Astrocyte (in vitro differentiated cells and primary cell): Measurements from ENCODE around the gene KCTD18. TPM values are rescaled to one million over a fixed set of nuclear protein-coding genes. Genes with fewer than 3 reads are reported as not detected.
A peak's percentile ranks its signal among the peaks of the same experiment; 100 is the strongest.

Source experiments
- DNase-seq: peaks from one replicate; pipeline ENCODE4 v3.0.0-alpha.2; 2010; ENCODE audit warnings: low read depth
- FAIRE-seq: peaks from 2 replicates; lab custom pipeline; 2011; peaks lifted over from hg19 to GRCh38; lab: Jason Lieb, UNC
- H2AFZ ChIP-seq: 2 replicates; pipeline ENCODE4 v1.6.0; 2012; ENCODE audit warnings: low read depth, low read length, inconsistent platforms
- H3K27ac ChIP-seq: 2 replicates; pipeline ENCODE4 v1.5.1; 2011; ENCODE audit warnings: low read depth, low read length, inconsistent platforms
- H3K27me3 ChIP-seq: 2 replicates; pipeline ENCODE4 v1.6.0; 2011; ENCODE audit warnings: low read length, inconsistent platforms; ENCODE audit not compliant: insufficient read depth
- H3K36me3 ChIP-seq: 2 replicates; pipeline ENCODE4 v1.5.1; 2011; ENCODE audit warnings: low read length, inconsistent platforms; ENCODE audit not compliant: insufficient read depth
- H3K4me1 ChIP-seq: 2 replicates; pipeline ENCODE4 v1.5.1; 2011; ENCODE audit warnings: low read length, inconsistent platforms; ENCODE audit not compliant: insufficient read depth
- H3K4me2 ChIP-seq: 2 replicates; pipeline ENCODE4 v1.6.0; 2012; ENCODE audit warnings: low read length, inconsistent platforms
- H3K4me3 ChIP-seq: 2 replicates; pipeline ENCODE4 v1.5.1; 2011; ENCODE audit warnings: low read depth, mild to moderate bottlenecking, low read length, inconsistent platforms; ENCODE audit not compliant: insufficient read depth
- H3K79me2 ChIP-seq: 2 replicates; pipeline ENCODE4 v1.6.0; 2012; ENCODE audit warnings: mild to moderate bottlenecking, low read length, inconsistent platforms; ENCODE audit not compliant: insufficient read depth
- H3K9ac ChIP-seq: 2 replicates; pipeline ENCODE4 v1.6.0; 2012; ENCODE audit warnings: mild to moderate bottlenecking, low read length, inconsistent platforms
- H3K9me3 ChIP-seq: 2 replicates; pipeline ENCODE4 v1.5.1; 2012; ENCODE audit warnings: low read depth, mild to moderate bottlenecking, low read length, inconsistent platforms; ENCODE audit not compliant: insufficient read depth
- H4K20me1 ChIP-seq: 2 replicates; pipeline ENCODE4 v1.6.0; 2012; ENCODE audit warnings: low read length, inconsistent platforms; ENCODE audit not compliant: insufficient read depth
- H3K27ac Mint-ChIP-seq: one replicate; pipeline ENCODE4 v1.8.0; 2021; ENCODE audit warnings: mild to moderate bottlenecking, mixed read lengths; ENCODE audit not compliant: unreplicated experiment
- H3K27me3 Mint-ChIP-seq: one replicate; pipeline ENCODE4 v1.8.0; 2021; ENCODE audit warnings: low read depth, mixed read lengths; ENCODE audit not compliant: unreplicated experiment
- H3K36me3 Mint-ChIP-seq: one replicate; pipeline ENCODE4 v1.8.0; 2021; ENCODE audit warnings: low read depth, mixed read lengths; ENCODE audit not compliant: unreplicated experiment
- H3K4me1 Mint-ChIP-seq: one replicate; pipeline ENCODE4 v1.8.0; 2021; ENCODE audit warnings: low read depth, mixed read lengths; ENCODE audit not compliant: unreplicated experiment
- H3K4me3 Mint-ChIP-seq: one replicate; pipeline ENCODE4 v1.8.0; 2021; ENCODE audit warnings: mild to moderate bottlenecking, moderate library complexity, mixed read lengths; ENCODE audit not compliant: unreplicated experiment
- H3K9me3 Mint-ChIP-seq: one replicate; pipeline ENCODE4 v1.8.0; 2021; ENCODE audit warnings: mild to moderate bottlenecking, mixed read lengths; ENCODE audit not compliant: unreplicated experiment
- CTCF ChIP-seq: IDR thresholded peaks from 2 replicates; pipeline ENCODE4 v1.5.1; 2011; ENCODE audit warnings: low read depth, mild to moderate bottlenecking, inconsistent platforms, low read length, moderate library complexity; ENCODE audit not compliant: insufficient read depth
- EZH2 ChIP-seq: IDR thresholded peaks from 2 replicates; pipeline ENCODE4 v1.6.1; 2012; ENCODE audit warnings: mild to moderate bottlenecking, low read length, inconsistent platforms; ENCODE audit not compliant: insufficient read depth
- total RNA-seq: library from RNA; stranded (reverse); gene quantifications from 2 replicates; pipeline ENCODE4 v1.2.1, GENCODE V29; 2021

KCTD18 gene
- total RNA-seq, 1 donor from 2014 or later: 8.2 TPM

GRCh38 chr2:200515155-200515554 is 5.3 kb upstream of the KCTD18 start:
- Histone ChIP-seq H3K27ac (no peak overlapping the region), H3K4me2 (no peak overlapping the region), H3K4me3 (no peak overlapping the region), H2AFZ (no peak overlapping the region), H3K27me3 (peaks cover 13% of the 10 kb centered on the region), H3K36me3 (no peaks in the 10 kb centered on the region), H3K4me1 (no peaks in the 10 kb centered on the region), H3K79me2 (no peaks in the 10 kb centered on the region), H3K9ac (no peak overlapping the region), H4K20me1 (no peaks in the 10 kb centered on the region), H3K9me3 (no peaks in the 10 kb centered on the region)
- FAIRE-seq (no peak), DNase-seq (no peak)
- Mint-ChIP-seq H3K27ac (no peak overlapping the region), H3K4me1 (no peaks in the 10 kb centered on the region), H3K4me3 (no peak overlapping the region), H3K9me3 (peaks cover 5% of the 10 kb centered on the region), H3K27me3 (peaks cover 6% of the 10 kb centered on the region), H3K36me3 (no peaks in the 10 kb centered on the region)
- no peak for TF ChIP-seq EZH2
- no peak for TF ChIP-seq CTCF

- Mint-ChIP-seq H3K36me3 (no peaks in the 10 kb centered on the region), H3K9me3 (peaks cover 2% of the 10 kb centered on the region), H3K27me3 (no peaks in the 10 kb centered on the region), H3K27ac (peak overlapping the region; percentile 77), H3K4me3 (peak overlapping the region; percentile 93), H3K4me1 (peaks cover 2% of the 10 kb centered on the region)
- no peak for DNase-seq
- H3K4me2 ChIP-seq: peak overlapping the region; percentile 97
- TF ChIP-seq EZH2 (no peak), CTCF (no peak)
- H3K27ac ChIP-seq: peak overlapping the region; percentile 52
- H3K79me2 ChIP-seq: peaks cover 6% of the 10 kb centered on the region
- peak overlapping the region; percentile 69 for H3K4me3 ChIP-seq
- H3K36me3 ChIP-seq: no peaks in the 10 kb centered on the region
- H3K4me1 ChIP-seq: peaks cover 6% of the 10 kb centered on the region
- H3K9me3 ChIP-seq: no peaks in the 10 kb centered on the region
- peak overlapping the region; percentile 90 for H2AFZ ChIP-seq
- H3K27me3 ChIP-seq: peaks cover 13% of the 10 kb centered on the region
- no peaks in the 10 kb centered on the region for H4K20me1 ChIP-seq
- no peak for FAIRE-seq
- H3K9ac ChIP-seq: peak overlapping the region; percentile 91
These were observed 645 bp downstream of the KCTD18 start for GRCh38 chr2:200509235-200509611.

- H3K4me3 ChIP-seq: no peak overlapping the region
- no peak overlapping the region for H2AFZ ChIP-seq
- DNase-seq: no peak
- no peak overlapping the region for H3K4me3 Mint-ChIP-seq
- H3K27ac Mint-ChIP-seq: no peak overlapping the region
- peaks cover 6% of the 10 kb centered on the region for H3K4me1 ChIP-seq
- no peaks in the 10 kb centered on the region for H4K20me1 ChIP-seq
- no peaks in the 10 kb centered on the region for H3K36me3 Mint-ChIP-seq
- H3K79me2 ChIP-seq: peaks cover 6% of the 10 kb centered on the region
- FAIRE-seq: no peak
- H3K27me3 ChIP-seq: peaks cover 1% of the 10 kb centered on the region
- no peak overlapping the region for H3K9ac ChIP-seq
- H3K36me3 ChIP-seq: no peaks in the 10 kb centered on the region
- H3K4me1 Mint-ChIP-seq: peaks cover 2% of the 10 kb centered on the region
- peaks cover 2% of the 10 kb centered on the region for H3K9me3 Mint-ChIP-seq
- no peak overlapping the region for H3K27ac ChIP-seq
- no peak for TF ChIP-seq CTCF
- no peak for TF ChIP-seq EZH2
- H3K9me3 ChIP-seq: no peaks in the 10 kb centered on the region
- H3K27me3 Mint-ChIP-seq: no peaks in the 10 kb centered on the region
- no peak overlapping the region for H3K4me2 ChIP-seq
These were observed 2.7 kb downstream of the KCTD18 start for GRCh38 chr2:200507179-200507578.
